ENCODE data around the gene SEMA5A.

SEMA5A gene

DNA sequence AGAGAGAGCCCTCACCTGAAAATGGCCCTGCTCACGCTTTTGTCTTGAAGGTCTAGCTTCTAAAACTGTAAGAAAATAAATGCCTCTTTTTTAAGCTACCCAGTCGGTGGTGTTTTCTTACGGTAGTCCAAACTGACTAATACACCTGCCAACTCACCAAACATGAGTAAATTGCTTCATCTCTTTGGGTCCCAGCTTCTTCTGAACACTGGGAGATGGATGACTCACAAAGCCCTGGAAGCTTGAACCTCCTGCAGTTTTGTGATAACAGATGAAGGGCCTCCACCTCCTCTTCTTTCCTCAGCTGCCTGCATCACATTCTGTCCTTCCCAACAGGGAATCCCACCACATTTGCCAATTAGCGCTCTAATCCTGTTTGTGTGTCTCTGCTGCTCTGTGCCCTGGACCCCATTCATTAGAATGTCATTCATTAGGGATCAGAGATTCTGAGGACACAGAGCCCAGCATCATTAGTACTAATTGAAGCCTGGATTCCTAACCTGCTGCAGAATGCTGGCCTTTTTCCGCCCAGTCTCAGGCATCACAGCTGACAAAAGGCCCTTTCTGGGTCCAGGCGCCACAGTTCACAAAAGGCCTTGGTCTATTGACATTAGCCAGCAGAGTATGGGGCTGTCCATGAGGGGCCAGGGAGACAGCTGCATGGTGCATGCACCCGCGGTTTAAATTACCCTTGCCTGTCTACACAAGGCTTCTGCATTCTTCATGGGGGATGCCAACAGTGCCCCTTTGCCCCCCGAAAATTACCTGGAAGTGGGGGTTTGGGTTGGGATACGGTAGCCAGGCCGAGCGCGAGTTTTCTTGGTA lies 349.3 kb downstream of the SEMA5A start:
- peak; percentile 47 for DNase-seq
- no peak overlapping the region for H3K23ac ChIP-seq (ENCODE audit: low read length in 2 of 2)
- H3K9ac ChIP-seq (ENCODE audit: low read length) = no peak overlapping the region
- no peaks in the 10 kb centered on the region for H3K27me3 ChIP-seq (ENCODE audit: control insufficient read depth in 1 of 2, insufficient read depth in 1 of 2, low read length in 2 of 2)
- peaks cover 0 to 11% of the 10 kb centered on the region in 2 experiments for H3K36me3 ChIP-seq (ENCODE audit: control insufficient read depth in 1 of 2, insufficient read depth in 2 of 2, low read depth in 1 of 2, low read length in 2 of 2)
- no peak overlapping the region for H2BK15ac ChIP-seq (ENCODE audit: low read depth, poor library complexity, severe bottlenecking)
- H3K4me3 ChIP-seq (ENCODE audit: insufficient read depth in 1 of 2, low read depth in 1 of 2, low read length in 2 of 2) = no peak overlapping the region
- no peak overlapping the region for H3K4me2 ChIP-seq (ENCODE audit: low read length, poor library complexity, severe bottlenecking)
- H4K8ac ChIP-seq (ENCODE audit: low read length) = no peak overlapping the region
- WGBS = 92% methylated on average over 13 of the region's 13 CpGs
- no peak overlapping the region for H2BK12ac ChIP-seq (ENCODE audit: low read length in 2 of 2)
- no peak overlapping the region for H4K91ac ChIP-seq (ENCODE audit: low read length)
- H2BK120ac ChIP-seq (ENCODE audit: low read depth, low read length) = no peak overlapping the region
- no peak overlapping the region for H2BK5ac ChIP-seq (ENCODE audit: low read depth, low read length, poor library complexity, severe bottlenecking)
- no peak overlapping the region for H2AFZ ChIP-seq (ENCODE audit: low read depth, low read length)
- no peak overlapping the region for H3K18ac ChIP-seq (ENCODE audit: low read depth in 1 of 2, low read length in 2 of 2)
- H3K4ac ChIP-seq (ENCODE audit: low read depth in 1 of 2, low read length in 2 of 2) = no peak overlapping the region
- no peak overlapping the region for H3K27ac ChIP-seq (ENCODE audit: low read length, poor library complexity, severe bottlenecking)
- no peaks in the 10 kb centered on the region for H3K9me3 ChIP-seq (ENCODE audit: control insufficient read depth, low read length)
- H2AK5ac ChIP-seq (ENCODE audit: low read length, severe bottlenecking) = no peak overlapping the region
- H3K4me1 ChIP-seq (ENCODE audit: control insufficient read depth, insufficient read depth, low read depth, low read length) = peaks cover 9% of the 10 kb centered on the region
- H3K14ac ChIP-seq (ENCODE audit: low read length in 2 of 2) = no peak overlapping the region
- H3K79me1 ChIP-seq (replicated peaks; ENCODE audit: low read length, poor library complexity, severe bottlenecking) = peaks cover 7% of the 10 kb centered on the region

DNA sequence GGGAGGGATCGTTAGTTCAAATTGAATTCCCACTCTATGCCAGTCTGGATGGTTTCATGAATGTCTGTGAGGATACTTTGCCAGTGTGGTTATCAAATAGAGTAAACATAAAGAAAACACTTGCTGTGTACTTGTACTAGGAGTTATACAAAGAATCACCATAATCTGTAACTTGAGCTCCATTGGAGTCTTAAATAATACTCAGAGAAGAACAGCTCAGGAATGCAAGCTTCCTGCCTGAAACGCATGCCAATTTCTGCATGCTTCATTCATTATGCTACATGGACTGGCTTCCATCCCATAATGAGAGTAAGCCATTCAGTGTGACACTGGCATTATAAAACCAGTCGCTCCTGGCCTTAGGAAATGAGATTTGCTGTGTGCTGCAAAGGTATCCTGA lies 351.4 kb downstream of the SEMA5A start:
- H3K18ac ChIP-seq (ENCODE audit: low read depth in 1 of 2, low read length in 2 of 2) = no peak overlapping the region
- no peak overlapping the region for H2BK12ac ChIP-seq (ENCODE audit: low read length in 2 of 2)
- H4K91ac ChIP-seq (ENCODE audit: low read length) = no peak overlapping the region
- H3K23ac ChIP-seq (ENCODE audit: low read length in 2 of 2) = no peak overlapping the region
- H4K8ac ChIP-seq (ENCODE audit: low read length) = no peak overlapping the region
- no peak for DNase-seq
- H2AK5ac ChIP-seq (ENCODE audit: low read length, severe bottlenecking) = no peak overlapping the region
- H3K27ac ChIP-seq (ENCODE audit: low read length, poor library complexity, severe bottlenecking) = peak overlapping the region; percentile 13
- no peak overlapping the region for H2AFZ ChIP-seq (ENCODE audit: low read depth, low read length)
- peaks cover 6% of the 10 kb centered on the region for H3K79me1 ChIP-seq (replicated peaks; ENCODE audit: low read length, poor library complexity, severe bottlenecking)
- no peak overlapping the region for H2BK120ac ChIP-seq (ENCODE audit: low read depth, low read length)
- no peak overlapping the region for H2BK5ac ChIP-seq (ENCODE audit: low read depth, low read length, poor library complexity, severe bottlenecking)
- H3K4ac ChIP-seq (ENCODE audit: low read depth in 1 of 2, low read length in 2 of 2) = no peak overlapping the region
- H3K36me3 ChIP-seq (ENCODE audit: control insufficient read depth in 1 of 2, insufficient read depth in 2 of 2, low read depth in 1 of 2, low read length in 2 of 2) = peaks cover 0 to 14% of the 10 kb centered on the region in 2 experiments
- no peak overlapping the region for H2BK15ac ChIP-seq (ENCODE audit: low read depth, poor library complexity, severe bottlenecking)
- peaks cover 9% of the 10 kb centered on the region for H3K4me1 ChIP-seq (ENCODE audit: control insufficient read depth, insufficient read depth, low read depth, low read length)
- H3K9ac ChIP-seq (ENCODE audit: low read length) = no peak overlapping the region
- H3K4me3 ChIP-seq (ENCODE audit: insufficient read depth in 1 of 2, low read depth in 1 of 2, low read length in 2 of 2) = no peak overlapping the region
- no peak overlapping the region for H3K14ac ChIP-seq (ENCODE audit: low read length in 2 of 2)
- WGBS = 77% methylated on average over 2 of the region's 3 CpGs
- no peaks in the 10 kb centered on the region for H3K27me3 ChIP-seq (ENCODE audit: control insufficient read depth in 1 of 2, insufficient read depth in 1 of 2, low read length in 2 of 2)
- H3K9me3 ChIP-seq (ENCODE audit: control insufficient read depth, low read length) = no peaks in the 10 kb centered on the region
- H3K4me2 ChIP-seq (ENCODE audit: low read length, poor library complexity, severe bottlenecking) = no peak overlapping the region

DNA sequence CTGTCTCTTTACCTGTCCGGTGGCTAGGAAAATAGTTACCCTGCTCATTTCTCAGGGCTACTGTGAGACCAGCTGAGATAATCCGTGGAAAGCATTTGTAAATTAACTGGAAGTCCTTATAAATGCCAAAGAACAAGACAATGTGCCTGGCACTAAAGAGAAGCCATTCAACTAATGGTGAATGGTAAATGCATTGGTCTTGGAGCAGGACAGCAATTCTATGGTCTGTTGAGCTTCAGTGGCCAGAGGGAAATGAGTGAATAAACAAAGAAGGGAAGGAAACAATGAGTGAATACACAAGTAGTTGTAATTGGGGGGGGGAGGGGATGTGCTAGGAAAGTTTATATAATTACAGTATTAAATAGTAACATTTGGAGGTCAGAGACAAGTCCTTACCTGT lies 353.6 kb downstream of the SEMA5A start:
- Histone ChIP-seq H2BK12ac (ENCODE audit: low read length in 2 of 2) (no peak overlapping the region), H3K14ac (ENCODE audit: low read length in 2 of 2) (no peak overlapping the region), H3K36me3 (ENCODE audit: control insufficient read depth in 1 of 2, insufficient read depth in 2 of 2, low read depth in 1 of 2, low read length in 2 of 2) (peaks cover 0 to 18% of the 10 kb centered on the region in 2 experiments), H2AFZ (ENCODE audit: low read depth, low read length) (no peak overlapping the region), H3K4me3 (ENCODE audit: insufficient read depth in 1 of 2, low read depth in 1 of 2, low read length in 2 of 2) (no peak overlapping the region), H3K4ac (ENCODE audit: low read depth in 1 of 2, low read length in 2 of 2) (no peak overlapping the region), H3K9ac (ENCODE audit: low read length) (no peak overlapping the region), H3K4me1 (ENCODE audit: control insufficient read depth, insufficient read depth, low read depth, low read length) (peaks cover 14% of the 10 kb centered on the region), H2BK15ac (ENCODE audit: low read depth, poor library complexity, severe bottlenecking) (no peak overlapping the region), H3K4me2 (ENCODE audit: low read length, poor library complexity, severe bottlenecking) (no peak overlapping the region), H2AK5ac (ENCODE audit: low read length, severe bottlenecking) (no peak overlapping the region), H2BK5ac (ENCODE audit: low read depth, low read length, poor library complexity, severe bottlenecking) (no peak overlapping the region), H4K8ac (ENCODE audit: low read length) (no peak overlapping the region), H3K27ac (ENCODE audit: low read length, poor library complexity, severe bottlenecking) (no peak overlapping the region), H3K27me3 (ENCODE audit: control insufficient read depth in 1 of 2, insufficient read depth in 1 of 2, low read length in 2 of 2) (no peaks in the 10 kb centered on the region), H3K79me1 (replicated peaks; ENCODE audit: low read length, poor library complexity, severe bottlenecking) (peaks cover 4% of the 10 kb centered on the region), H3K18ac (ENCODE audit: low read depth in 1 of 2, low read length in 2 of 2) (no peak overlapping the region), H3K23ac (ENCODE audit: low read length in 2 of 2) (no peak overlapping the region), H4K91ac (ENCODE audit: low read length) (peak overlapping the region; percentile 8), H3K9me3 (ENCODE audit: control insufficient read depth, low read length) (no peaks in the 10 kb centered on the region), H2BK120ac (ENCODE audit: low read depth, low read length) (no peak overlapping the region)
- 81% methylated on average over 2 of the region's 2 CpGs for WGBS
- no peak for DNase-seq

DNA sequence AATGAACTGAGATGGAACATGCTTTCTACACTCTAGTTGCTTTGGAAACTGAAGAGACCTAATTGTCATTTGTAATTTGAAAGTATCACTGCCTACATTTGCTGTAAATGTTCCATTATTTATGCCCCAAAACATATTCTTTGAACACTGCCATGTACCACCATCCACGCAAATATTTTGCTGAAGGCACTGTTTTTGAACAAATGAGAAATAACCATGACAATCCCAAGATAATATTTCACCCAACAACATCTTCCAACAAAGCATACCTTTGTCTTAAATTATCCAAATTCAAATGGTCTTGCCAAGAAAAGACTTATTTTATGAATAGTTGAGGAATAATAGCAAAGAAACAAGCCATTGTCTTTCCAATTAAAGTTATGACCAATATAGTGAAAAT lies 356.2 kb downstream of the SEMA5A start:
- Histone ChIP-seq H4K8ac (ENCODE audit: low read length) (peak overlapping the region; percentile 76), H3K14ac (ENCODE audit: low read length in 2 of 2) (no peak overlapping the region), H3K9me3 (ENCODE audit: control insufficient read depth, low read length) (no peaks in the 10 kb centered on the region), H3K36me3 (ENCODE audit: control insufficient read depth in 1 of 2, insufficient read depth in 2 of 2, low read depth in 1 of 2, low read length in 2 of 2) (peaks cover 0 to 15% of the 10 kb centered on the region in 2 experiments), H2AK5ac (ENCODE audit: low read length, severe bottlenecking) (no peak overlapping the region), H3K79me1 (replicated peaks; ENCODE audit: low read length, poor library complexity, severe bottlenecking) (peaks cover 7% of the 10 kb centered on the region), H3K4me3 (ENCODE audit: insufficient read depth in 1 of 2, low read depth in 1 of 2, low read length in 2 of 2) (no peak overlapping the region), H3K4me1 (ENCODE audit: control insufficient read depth, insufficient read depth, low read depth, low read length) (peaks cover 5% of the 10 kb centered on the region), H2BK12ac (ENCODE audit: low read length in 2 of 2) (peak overlapping the region; percentile 67 to 97), H3K4ac (ENCODE audit: low read depth in 1 of 2, low read length in 2 of 2) (peak overlapping the region in 1 of 2 experiments; percentile 51), H3K23ac (ENCODE audit: low read length in 2 of 2) (no peak overlapping the region), H4K91ac (ENCODE audit: low read length) (peak overlapping the region; percentile 66), H3K4me2 (ENCODE audit: low read length, poor library complexity, severe bottlenecking) (no peak overlapping the region), H2BK5ac (ENCODE audit: low read depth, low read length, poor library complexity, severe bottlenecking) (no peak overlapping the region), H2BK15ac (ENCODE audit: low read depth, poor library complexity, severe bottlenecking) (no peak overlapping the region), H3K27ac (ENCODE audit: low read length, poor library complexity, severe bottlenecking) (no peak overlapping the region), H2AFZ (ENCODE audit: low read depth, low read length) (no peak overlapping the region), H3K27me3 (ENCODE audit: control insufficient read depth in 1 of 2, insufficient read depth in 1 of 2, low read length in 2 of 2) (no peaks in the 10 kb centered on the region), H3K9ac (ENCODE audit: low read length) (no peak overlapping the region), H2BK120ac (ENCODE audit: low read depth, low read length) (no peak overlapping the region), H3K18ac (ENCODE audit: low read depth in 1 of 2, low read length in 2 of 2) (peak overlapping the region in 1 of 2 experiments; percentile 94)
- no peak for DNase-seq
- WGBS = 98% methylated on average over 1 of the region's 1 CpG

All from mesenchymal stem cell (in vitro differentiated cells and primary cell).